Omental fat pad (tissue), 4 donors: ENCODE data around the gene GLUL. TPM values are rescaled to one million over a fixed set of nuclear protein-coding genes. Genes with fewer than 3 reads are reported as not detected.

ENCODE experiments used
- ATAC-seq: fragments of 150-250 bp; one replicate; pipeline ENCODE4 v1.9.1; 2016; ENCODE audit warnings: mild to moderate bottlenecking, moderate library complexity; ENCODE audit not compliant: low FRiP score
- DNase-seq: peaks from one replicate; pipeline ENCODE4 v3.0.0-alpha.2; 2019; ENCODE audit warnings: low spot score
- total RNA-seq, 4 donors: library from RNA; depleted of rRNA; stranded (reverse); fragments of >200 nt; gene quantifications; one replicate each; pipeline ENCODE4 v1.1.0, GENCODE V29; 2016
- TF ChIP-seq, protein P1 (sequence below), 3 donors: fragments of 450-650 bp; IDR thresholded peaks; one replicate each; pipeline ENCODE4 v1.5.1; 2016 to 2017; ENCODE audit warnings: antibody characterized with exemption in 3 of 3, mild to moderate bottlenecking in 3 of 3, moderate library complexity in 2 of 3

The GLUL gene
- total RNA-seq, 4 donors from 2014 or later, result 5,022 to 14,857 (median 5,938) TPM

DNA sequence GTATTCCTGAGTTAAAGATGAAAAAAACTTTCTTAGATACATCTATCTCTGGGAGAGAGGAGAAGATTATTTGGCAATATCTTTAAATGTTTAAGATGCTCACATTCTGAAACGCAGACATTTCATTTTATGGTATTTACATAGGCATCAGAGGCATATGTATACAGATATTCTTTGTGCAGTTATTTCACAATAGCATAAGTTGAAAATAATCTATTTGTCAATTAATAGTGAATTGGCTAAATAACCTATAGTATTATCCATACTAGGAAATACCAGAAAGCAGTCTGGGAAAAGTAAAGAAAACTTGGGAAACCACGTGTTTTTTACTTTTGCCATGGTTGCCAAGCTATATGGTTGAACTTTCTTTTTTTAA is 35.9 kb downstream of the GLUL start:
- DNase-seq (no peak), ATAC-seq (no peak)
- TF ChIP-seq, protein P1, sequence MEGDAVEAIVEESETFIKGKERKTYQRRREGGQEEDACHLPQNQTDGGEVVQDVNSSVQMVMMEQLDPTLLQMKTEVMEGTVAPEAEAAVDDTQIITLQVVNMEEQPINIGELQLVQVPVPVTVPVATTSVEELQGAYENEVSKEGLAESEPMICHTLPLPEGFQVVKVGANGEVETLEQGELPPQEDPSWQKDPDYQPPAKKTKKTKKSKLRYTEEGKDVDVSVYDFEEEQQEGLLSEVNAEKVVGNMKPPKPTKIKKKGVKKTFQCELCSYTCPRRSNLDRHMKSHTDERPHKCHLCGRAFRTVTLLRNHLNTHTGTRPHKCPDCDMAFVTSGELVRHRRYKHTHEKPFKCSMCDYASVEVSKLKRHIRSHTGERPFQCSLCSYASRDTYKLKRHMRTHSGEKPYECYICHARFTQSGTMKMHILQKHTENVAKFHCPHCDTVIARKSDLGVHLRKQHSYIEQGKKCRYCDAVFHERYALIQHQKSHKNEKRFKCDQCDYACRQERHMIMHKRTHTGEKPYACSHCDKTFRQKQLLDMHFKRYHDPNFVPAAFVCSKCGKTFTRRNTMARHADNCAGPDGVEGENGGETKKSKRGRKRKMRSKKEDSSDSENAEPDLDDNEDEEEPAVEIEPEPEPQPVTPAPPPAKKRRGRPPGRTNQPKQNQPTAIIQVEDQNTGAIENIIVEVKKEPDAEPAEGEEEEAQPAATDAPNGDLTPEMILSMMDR (IDR thresholded peaks at IDR 0.05), result no peak

DNA sequence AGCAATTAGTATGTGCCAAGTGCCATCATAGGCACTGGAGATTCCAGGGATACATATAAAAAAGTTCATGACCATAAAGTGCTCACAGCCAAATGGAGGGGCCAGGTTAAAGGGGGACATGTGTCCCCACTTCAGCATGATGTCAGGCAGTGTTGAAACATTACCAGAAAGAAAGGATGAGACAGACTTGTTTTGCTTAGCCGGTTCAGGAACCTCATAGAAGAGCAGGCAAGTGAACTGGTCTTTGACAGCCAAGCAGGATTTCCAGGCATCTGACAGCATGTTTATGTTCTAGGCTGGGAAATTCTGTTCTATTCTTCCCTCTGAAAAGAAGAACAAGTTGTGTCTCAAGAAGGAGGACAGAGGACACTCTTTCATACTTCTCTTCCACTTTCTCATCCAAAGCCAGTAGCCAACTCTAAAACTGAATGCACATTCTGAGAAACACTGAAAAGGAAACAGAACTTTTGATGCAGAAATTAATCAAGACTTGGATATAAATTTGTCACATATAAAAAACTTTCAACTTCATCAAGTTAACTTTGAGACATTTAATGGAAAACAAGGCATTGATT is 39.7 kb downstream of the GLUL start:
- DNase-seq (no peak), ATAC-seq (peak; percentile 62)
- TF ChIP-seq, protein P1 (IDR thresholded peaks at IDR 0.05), result no peak

DNA sequence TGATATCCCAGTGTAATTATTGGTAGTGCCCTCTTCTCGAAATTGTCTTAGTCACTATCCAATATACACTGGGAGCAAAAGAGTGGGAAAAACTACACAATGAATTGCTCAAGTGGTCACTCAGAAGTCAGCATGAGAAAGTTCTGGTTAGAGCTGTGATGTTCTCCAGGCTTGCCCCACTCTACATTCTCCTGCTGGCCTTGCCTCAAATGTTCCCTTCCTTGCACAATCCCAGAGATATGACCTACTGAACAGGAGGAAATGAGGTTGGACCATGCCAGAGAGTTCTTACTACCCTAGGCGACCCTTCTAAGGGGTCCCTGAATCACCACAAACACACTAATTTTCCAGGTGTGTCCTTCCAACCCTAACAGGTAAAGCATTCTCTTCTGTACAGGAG is 40.8 kb downstream of the GLUL start:
- TF ChIP-seq, protein P1 (IDR thresholded peaks at IDR 0.05), result no peak
- ATAC-seq, result no peak
- DNase-seq, result no peak

DNA sequence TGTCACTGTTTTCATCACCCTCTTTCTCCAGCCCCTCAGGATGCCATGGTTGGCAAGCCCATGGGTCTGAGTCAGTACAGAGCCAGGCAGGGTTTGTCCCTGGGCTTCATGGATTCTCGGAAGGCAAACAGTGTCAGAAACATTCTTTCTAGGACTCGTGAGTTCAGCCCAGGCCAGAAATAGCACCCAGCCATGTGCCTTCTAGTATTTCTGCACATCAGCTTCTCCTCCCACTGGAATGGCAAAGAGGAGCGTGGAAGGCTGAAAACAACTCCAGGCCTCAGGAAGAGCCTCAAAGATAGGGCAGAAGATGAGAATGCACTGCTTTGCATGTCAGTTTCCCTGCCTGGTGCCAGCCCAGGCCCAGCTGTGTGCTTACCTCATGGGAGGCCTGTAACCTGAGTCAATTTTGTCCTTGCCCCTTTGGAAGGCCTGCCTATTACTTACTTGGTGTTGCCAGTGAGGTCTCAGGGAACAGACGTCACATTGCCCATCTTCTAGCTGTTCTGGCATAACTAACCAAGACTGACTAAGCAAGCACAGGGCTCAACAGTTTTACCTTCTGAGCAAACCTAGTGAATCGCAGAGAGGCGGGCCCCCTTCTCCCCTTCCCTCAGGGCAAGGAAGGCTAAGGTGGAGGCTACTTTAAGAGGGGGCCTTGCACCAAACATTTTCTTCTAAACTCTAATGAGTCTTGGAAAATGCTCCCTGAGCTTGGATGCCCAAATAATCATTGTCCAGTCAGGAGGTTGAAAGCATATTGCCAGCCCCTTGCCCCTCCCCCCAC is 42.4 kb downstream of the GLUL start:
- ATAC-seq (peak; percentile 55), DNase-seq (no peak)
- TF ChIP-seq, protein P1 (IDR thresholded peaks at IDR 0.05), result no peak

DNA sequence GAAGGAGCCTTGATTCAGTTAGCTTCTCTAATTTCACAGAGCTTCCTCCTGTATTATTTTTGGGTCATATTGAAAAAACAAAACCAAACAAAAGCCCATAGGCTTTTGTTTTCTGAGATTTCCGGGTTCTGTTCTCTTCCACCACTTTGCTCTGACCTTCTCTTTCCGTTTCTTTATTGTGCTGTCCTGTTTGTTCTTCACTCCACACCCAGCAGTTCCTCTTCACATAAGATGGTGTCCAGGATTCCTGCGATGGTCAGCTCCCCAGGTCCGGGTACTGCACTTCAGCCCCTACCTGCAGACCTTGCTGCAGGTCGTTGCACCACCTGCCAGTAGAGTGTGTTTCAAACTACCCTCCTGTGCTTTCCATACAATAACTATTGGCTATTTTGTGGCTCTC is 44.6 kb downstream of the GLUL start:
- TF ChIP-seq, protein P1 (IDR thresholded peaks at IDR 0.05), result no peak
- DNase-seq (no peak), ATAC-seq (no peak)

DNA sequence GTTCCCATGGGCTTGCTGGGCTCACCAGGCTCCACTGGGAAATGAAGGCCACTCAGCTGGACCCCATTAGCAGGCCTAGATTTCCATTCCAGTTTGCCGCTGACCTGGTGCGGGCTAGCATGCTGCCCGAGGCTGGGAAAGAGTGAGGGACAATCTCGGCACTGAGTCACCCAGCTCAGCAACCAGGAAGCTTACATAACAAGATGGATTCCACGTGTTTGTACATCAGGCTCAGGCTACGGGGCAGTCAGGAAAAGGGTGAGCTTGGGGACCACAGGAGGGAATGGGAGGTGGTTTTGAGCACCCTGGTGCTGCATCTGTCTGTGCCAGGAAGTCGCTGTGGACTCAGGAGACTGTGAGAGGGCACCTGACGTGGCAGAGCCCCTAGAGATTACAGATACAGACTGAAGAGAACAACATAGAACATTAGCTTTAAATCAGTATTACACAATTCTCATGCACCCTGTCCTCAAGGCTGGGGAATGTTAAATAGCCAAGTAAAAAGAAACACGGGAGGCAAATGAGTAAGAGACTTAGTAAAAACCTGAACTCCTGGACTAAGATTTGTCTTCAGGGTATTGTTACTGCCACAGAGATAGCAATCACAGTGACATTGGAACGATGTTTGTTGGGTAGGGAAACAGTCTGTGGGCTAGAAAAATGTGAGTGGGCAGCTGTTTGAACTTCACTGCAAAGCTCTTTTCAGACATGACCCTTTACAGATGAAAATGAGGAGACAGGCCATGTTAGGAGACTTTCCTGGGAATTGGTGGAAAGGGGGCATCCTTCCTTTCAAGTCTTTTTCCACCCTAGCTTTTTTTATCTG is 51.1 kb downstream of the GLUL start:
- DNase-seq (no peak), ATAC-seq (no peak)
- TF ChIP-seq, protein P1 (IDR thresholded peaks at IDR 0.05), result no peak
